ENCODE measurements around the gene SAMD4A.

DNA sequence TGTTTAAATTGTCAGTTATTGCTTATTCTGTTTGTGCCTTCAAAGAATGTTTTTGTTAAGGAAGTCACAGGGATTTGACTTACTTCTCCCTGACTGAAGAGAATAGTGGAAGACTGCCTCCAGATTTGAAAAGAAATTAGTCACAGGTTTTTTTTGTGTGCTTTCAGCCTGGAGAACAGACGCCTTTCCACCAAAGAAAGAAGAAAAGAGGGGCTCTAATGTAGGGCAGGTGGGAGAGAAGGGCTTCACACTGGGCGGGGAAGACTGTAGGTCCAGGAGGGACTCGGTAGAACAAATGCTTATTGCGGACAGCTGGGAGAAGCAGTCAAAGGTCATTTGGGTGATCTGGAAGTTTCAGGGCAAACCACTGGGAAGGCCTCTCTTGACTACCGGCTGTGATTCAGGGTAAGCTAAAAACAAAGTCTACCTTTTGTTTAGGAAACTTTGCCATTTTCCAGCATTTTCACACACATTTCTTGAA, 76.8 kb downstream of the SAMD4A start:
- TF ChIP-seq SP1 (IDR thresholded peaks at IDR 0.05) (no peak), ZNF384 (IDR thresholded peaks at IDR 0.05) (no peak), ELF4 (IDR thresholded peaks at IDR 0.05) (no peak), FOXM1 (IDR thresholded peaks at IDR 0.05; ENCODE audit: borderline replicate concordance) (no peak), ARNT (IDR thresholded peaks at IDR 0.05) (no peak), HDGF (IDR thresholded peaks at IDR 0.05; ENCODE audit: borderline replicate concordance) (no peak)

Data from HEK293T (cell line).